Measurements from ENCODE around the gene KATNA1. TPM values are rescaled to one million over a fixed set of nuclear protein-coding genes. Genes with fewer than 3 reads are reported as not detected.

Gene KATNA1
- total and polyA plus RNA-seq, 7 donors, result 10.7 to 30.1 (median 20.0) TPM

GRCh38 chr6:149608381-149608982 lies 40.0 kb downstream of the KATNA1 start:
- H3K9me3 ChIP-seq, result peaks cover 5% of the 10 kb centered on the region
- DNase-seq, result no peak
- H3K4me1 ChIP-seq, result peaks cover 5% of the 10 kb centered on the region
- TF ChIP-seq, protein P1, sequence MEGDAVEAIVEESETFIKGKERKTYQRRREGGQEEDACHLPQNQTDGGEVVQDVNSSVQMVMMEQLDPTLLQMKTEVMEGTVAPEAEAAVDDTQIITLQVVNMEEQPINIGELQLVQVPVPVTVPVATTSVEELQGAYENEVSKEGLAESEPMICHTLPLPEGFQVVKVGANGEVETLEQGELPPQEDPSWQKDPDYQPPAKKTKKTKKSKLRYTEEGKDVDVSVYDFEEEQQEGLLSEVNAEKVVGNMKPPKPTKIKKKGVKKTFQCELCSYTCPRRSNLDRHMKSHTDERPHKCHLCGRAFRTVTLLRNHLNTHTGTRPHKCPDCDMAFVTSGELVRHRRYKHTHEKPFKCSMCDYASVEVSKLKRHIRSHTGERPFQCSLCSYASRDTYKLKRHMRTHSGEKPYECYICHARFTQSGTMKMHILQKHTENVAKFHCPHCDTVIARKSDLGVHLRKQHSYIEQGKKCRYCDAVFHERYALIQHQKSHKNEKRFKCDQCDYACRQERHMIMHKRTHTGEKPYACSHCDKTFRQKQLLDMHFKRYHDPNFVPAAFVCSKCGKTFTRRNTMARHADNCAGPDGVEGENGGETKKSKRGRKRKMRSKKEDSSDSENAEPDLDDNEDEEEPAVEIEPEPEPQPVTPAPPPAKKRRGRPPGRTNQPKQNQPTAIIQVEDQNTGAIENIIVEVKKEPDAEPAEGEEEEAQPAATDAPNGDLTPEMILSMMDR (IDR thresholded peaks at IDR 0.05), result no peak
- no peak overlapping the region for H3K4me3 ChIP-seq
- 88 to 92% (median 89%) methylated on average over 7 of the region's 7 CpGs for WGBS, 3 donors
- H3K36me3 ChIP-seq (ENCODE audit: insufficient read depth in 1 of 2, low read depth in 1 of 2), result peaks cover 3 to 17% of the 10 kb centered on the region in 2 donors
- H3K27ac ChIP-seq, result no peak overlapping the region
- no peak for ATAC-seq
- intact Hi-C loops (cut with DNase I), result no loop called here
- no peaks in the 10 kb centered on the region for H3K27me3 ChIP-seq (ENCODE audit: insufficient read depth in 3 of 3, low read length in 2 of 3)

DNA sequence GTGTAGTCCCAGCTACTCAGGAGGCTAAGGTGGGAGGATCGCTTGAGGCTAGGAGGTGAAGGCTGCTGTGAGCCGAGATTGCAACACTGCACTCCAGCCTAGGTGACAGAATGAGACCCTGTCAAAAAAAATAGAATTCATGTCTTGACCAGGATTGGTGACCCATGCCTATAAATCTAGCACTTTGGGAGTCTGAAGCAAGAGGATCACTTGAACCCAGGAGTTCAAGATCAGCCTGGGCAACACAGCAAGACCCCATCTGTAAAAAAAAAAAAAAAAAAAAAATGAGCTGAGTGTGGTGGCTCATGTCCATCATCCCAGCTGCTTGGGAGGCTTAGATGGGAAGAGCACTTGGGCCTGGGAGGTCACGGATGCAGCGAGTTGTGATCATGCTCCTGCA lies 48.0 kb downstream of the KATNA1 start:
- no peaks in the 10 kb centered on the region for H3K9me3 ChIP-seq
- H3K27me3 ChIP-seq (ENCODE audit: insufficient read depth in 3 of 3, low read length in 2 of 3), result no peaks in the 10 kb centered on the region
- ATAC-seq (no peak), DNase-seq (no peak)
- H3K4me1 ChIP-seq, result no peaks in the 10 kb centered on the region
- TF ChIP-seq, protein P1 (IDR thresholded peaks at IDR 0.05), result no peak
- WGBS, 3 donors, result 95 to 97% (median 97%) methylated on average over 4 of the region's 4 CpGs
- no peak overlapping the region for H3K4me3 ChIP-seq
- intact Hi-C loops (cut with DNase I), result no loop called here
- no peak overlapping the region for H3K27ac ChIP-seq
- peaks cover 7 to 83% of the 10 kb centered on the region in 2 donors for H3K36me3 ChIP-seq (ENCODE audit: insufficient read depth in 1 of 2, low read depth in 1 of 2)

DNA sequence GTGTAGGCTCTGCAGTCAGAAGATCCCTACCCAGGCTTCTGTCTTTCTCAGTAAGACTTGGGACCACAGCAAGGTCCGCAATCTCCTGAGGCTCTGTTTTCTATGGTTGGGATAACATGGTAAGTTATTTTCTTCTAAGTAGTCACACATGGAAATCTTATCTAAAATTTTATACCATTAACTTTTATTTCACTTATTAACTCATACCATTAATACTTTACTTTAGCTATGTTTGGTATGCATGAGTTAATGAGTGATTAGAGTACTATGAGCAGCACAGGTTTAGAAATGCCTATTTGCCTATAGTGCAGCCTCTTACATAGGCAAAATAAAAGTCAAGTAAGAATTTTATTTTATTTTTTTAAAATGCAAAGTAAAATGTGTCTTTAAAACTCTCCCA lies 55.1 kb downstream of the KATNA1 start:
- H3K27me3 ChIP-seq (ENCODE audit: insufficient read depth in 3 of 3, low read length in 2 of 3), result no peaks in the 10 kb centered on the region
- H3K4me3 ChIP-seq, result no peak overlapping the region
- ATAC-seq, result no peak
- DNase-seq, result no peak
- no peaks in the 10 kb centered on the region for H3K9me3 ChIP-seq
- peaks cover 16 to 95% of the 10 kb centered on the region in 2 donors for H3K36me3 ChIP-seq (ENCODE audit: insufficient read depth in 1 of 2, low read depth in 1 of 2)
- intact Hi-C loops (cut with DNase I), result no loop called here
- no peak overlapping the region for H3K27ac ChIP-seq
- no peaks in the 10 kb centered on the region for H3K4me1 ChIP-seq
- TF ChIP-seq, protein P1 (IDR thresholded peaks at IDR 0.05), result no peak
- 99 to 100% (median 100%) methylated on average over 1 of the region's 1 CpG for WGBS, 3 donors

GRCh38 chr6:149592983-149593382 lies 55.5 kb downstream of the KATNA1 start:
- Histone ChIP-seq H3K4me3 (no peak overlapping the region), H3K4me1 (no peaks in the 10 kb centered on the region), H3K36me3 (ENCODE audit: insufficient read depth in 1 of 2, low read depth in 1 of 2) (peaks cover 16 to 95% of the 10 kb centered on the region in 2 donors), H3K27me3 (ENCODE audit: insufficient read depth in 3 of 3, low read length in 2 of 3) (no peaks in the 10 kb centered on the region), H3K9me3 (no peaks in the 10 kb centered on the region), H3K27ac (no peak overlapping the region)
- no peak for DNase-seq
- no peak for ATAC-seq
- TF ChIP-seq, protein P1 (IDR thresholded peaks at IDR 0.05), result no peak
- intact Hi-C loops (cut with DNase I), result no loop called here
- 91 to 97% (median 91%) methylated on average over 2 of the region's 2 CpGs for WGBS, 3 donors

DNA sequence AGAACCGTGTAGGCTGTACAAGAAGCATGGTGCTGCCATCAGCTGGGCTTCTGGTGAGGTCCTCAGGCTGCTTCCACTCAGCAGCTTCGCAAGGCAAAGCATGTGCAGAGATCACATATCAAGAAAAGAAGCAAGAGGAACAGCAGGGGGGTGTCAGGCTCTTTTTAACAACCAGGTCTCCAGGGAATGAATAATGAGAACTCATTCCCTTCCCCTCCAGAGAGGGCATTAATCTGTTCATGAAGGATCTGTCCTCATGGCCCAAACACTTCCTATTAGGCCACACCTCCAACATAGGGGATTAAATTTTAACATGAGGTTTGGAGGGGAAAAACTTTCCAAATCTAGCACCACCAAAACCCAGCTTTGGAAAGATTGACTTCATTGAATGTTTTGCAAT lies 62.4 kb downstream of the KATNA1 start:
- Histone ChIP-seq H3K27ac (no peak overlapping the region), H3K9me3 (no peaks in the 10 kb centered on the region), H3K4me1 (no peaks in the 10 kb centered on the region), H3K36me3 (ENCODE audit: insufficient read depth in 1 of 2, low read depth in 1 of 2) (peaks cover 2 to 99% of the 10 kb centered on the region in 2 donors), H3K27me3 (ENCODE audit: insufficient read depth in 3 of 3, low read length in 2 of 3) (no peaks in the 10 kb centered on the region), H3K4me3 (no peak overlapping the region)
- intact Hi-C loops (cut with DNase I), result loop anchor here in 1 of 2 donors (10.0 kb wide), 1 partner anchor 149 kb away; no protein-coding TSS in a partner anchor
- no peak for ATAC-seq
- TF ChIP-seq, protein P1 (IDR thresholded peaks at IDR 0.05), result no peak
- 87 to 97% (median 94%) methylated on average over 2 of the region's 2 CpGs for WGBS, 3 donors
- DNase-seq, result no peak

Measured in psoas muscle (tissue), 8 donors.